HepG2 (cell line): ENCODE results near the gene PARD3. TPM values are rescaled to one million over a fixed set of nuclear protein-coding genes. Genes with fewer than 3 reads are reported as not detected.
A peak's percentile ranks its signal among the peaks of the same experiment; 100 is the strongest.

Experiments
- ARID5B ChIP-seq: IDR thresholded peaks from 2 replicates; pipeline ENCODE4 v1.4.0; 2020; ENCODE audit warnings: mild to moderate bottlenecking, missing genetic modification reagents
- ATF7 ChIP-seq, 2 experiments: fragments of 450-650 bp in 1 of 2; sonication (generic) in 1 of 2; formaldehyde crosslinking in 1 of 2; IDR thresholded peaks; 2 replicates each; pipeline versions ENCODE4 v1.4.0 to v1.6.1; 2016 to 2020; ENCODE audit warnings: antibody characterized with exemption in 1 of 2, mild to moderate bottlenecking in 1 of 2, missing genetic modification reagents in 1 of 2
- ELF3 ChIP-seq: IDR thresholded peaks from 2 replicates; pipeline ENCODE4 v1.6.1; 2016; ENCODE audit warnings: missing genetic modification reagents, missing compliant biosample characterization
- EZH2 ChIP-seq: conservative IDR thresholded peaks from 2 replicates; pipeline ENCODE4 v1.6.1; 2012; ENCODE audit warnings: mild to moderate bottlenecking, low read depth, low read length, moderate library complexity
- HOMEZ ChIP-seq: IDR thresholded peaks from 2 replicates; pipeline ENCODE4 v1.6.1; 2016; ENCODE audit warnings: low read depth
- IRF2 ChIP-seq: IDR thresholded peaks from 2 replicates; pipeline ENCODE4 v1.6.1; 2018; ENCODE audit warnings: missing genetic modification reagents, missing compliant biosample characterization
- MEIS2 ChIP-seq: sonication (generic); formaldehyde crosslinking; IDR thresholded peaks from 2 replicates; pipeline ENCODE4 v1.9.0; 2021; ENCODE audit warnings: mild to moderate bottlenecking, missing genetic modification reagents
- NRL ChIP-seq: sonication (generic); formaldehyde crosslinking; IDR thresholded peaks from 2 replicates; pipeline ENCODE4 v1.5.0; 2020; ENCODE audit warnings: missing genetic modification reagents, mild to moderate bottlenecking, moderate library complexity, borderline replicate concordance
- RARG ChIP-seq: sonication (generic); formaldehyde crosslinking; IDR thresholded peaks from 2 replicates; pipeline ENCODE4 v1.4.0; 2020; ENCODE audit warnings: low read depth, mild to moderate bottlenecking, missing genetic modification reagents
- ZNF24 ChIP-seq: fragments of 450-650 bp; IDR thresholded peaks from 2 replicates; pipeline ENCODE4 v1.6.1; 2017; ENCODE audit warnings: antibody characterized with exemption, mild to moderate bottlenecking
- ZNF530 ChIP-seq: sonication (generic); formaldehyde crosslinking; IDR thresholded peaks from 2 replicates; pipeline ENCODE4 v1.5.0; 2020; ENCODE audit warnings: low read depth, mild to moderate bottlenecking, missing genetic modification reagents
- ZNF562 ChIP-seq: sonication (generic); formaldehyde crosslinking; IDR thresholded peaks from 2 replicates; pipeline ENCODE4 v1.8.0; 2022; ENCODE audit warnings: missing genetic modification reagents, borderline replicate concordance
- ZNF597 ChIP-seq: sonication (generic); formaldehyde crosslinking; IDR thresholded peaks from 2 replicates; pipeline ENCODE4 v1.5.0; 2020; ENCODE audit warnings: missing genetic modification reagents
- ZNF609 ChIP-seq: sonication (generic); formaldehyde crosslinking; IDR thresholded peaks from 2 replicates; pipeline ENCODE4 v1.4.0; 2020; ENCODE audit warnings: mild to moderate bottlenecking, missing genetic modification reagents, borderline replicate concordance
- ZNF770 ChIP-seq: sonication (generic); formaldehyde crosslinking; IDR thresholded peaks from 2 replicates; pipeline ENCODE4 v1.5.0; 2020; ENCODE audit warnings: mild to moderate bottlenecking, missing genetic modification reagents
- polyA plus RNA-seq, 8 experiments: library from polyadenylated mRNA; depleted of rRNA in 3 of 8; stranded (reverse) in 7 of 8; unstranded in 1 of 8; fragments of >200 nt; fragmentation: Illumina TruSeq in 4 of 8; extraction: Trizol in 4 of 8; gene quantifications; 2 replicates each; pipeline versions ENCODE4 v1.2.1 to v1.2.3, GENCODE V29; 2011 to 2016; ENCODE audit warnings: low read depth in 4 of 8, missing spikeins in 1 of 8, mixed read lengths in 1 of 8; ENCODE audit not compliant: insufficient read depth in 1 of 8
- total RNA-seq, 5 experiments: library from RNA; depleted of rRNA; stranded (reverse); fragments of >200 nt; fragmentation: Illumina TruSeq; extraction: Trizol; gene quantifications; 2 replicates each; pipeline ENCODE4 v1.2.3, GENCODE V29; 2016; ENCODE audit warnings: low read depth in 1 of 5

Gene PARD3
- total and polyA plus RNA-seq, 2 of the 13 experiments (the other 11 are each of a cell fraction or from before 2014, with no cell fraction given), result 40.9 to 60.0 TPM

GRCh38 chr10:34479520-34480179, 335.4 kb downstream of the PARD3 start (continued):
- TF ChIP-seq ARID5B (CRISPR knock-in tag), result peak; percentile 41; the same call in 1 of the 2 replicates
- TF ChIP-seq HOMEZ (CRISPR knock-in tag), result no peak
- TF ChIP-seq ELF3 (CRISPR knock-in tag), result no peak
- TF ChIP-seq ZNF530, result no peak
- TF ChIP-seq NRL (CRISPR knock-in tag), result no peak
- no peak for TF ChIP-seq ZNF770 (CRISPR knock-in tag)
- TF ChIP-seq RARG (CRISPR knock-in tag), result no peak
- TF ChIP-seq MEIS2 (CRISPR knock-in tag), result peak; percentile 30; the same call in 1 of the 2 replicates
- TF ChIP-seq ZNF609, result no peak
- TF ChIP-seq ZNF24, result no peak
- no peak for TF ChIP-seq EZH2
- TF ChIP-seq ATF7 (IDR thresholded peaks at IDR 0.05), result no peak
- TF ChIP-seq ATF7 (CRISPR knock-in tag; IDR thresholded peaks at IDR 0.05), result no peak
- no peak for TF ChIP-seq IRF2 (CRISPR knock-in tag)
- TF ChIP-seq ZNF562, result no peak
- no peak for TF ChIP-seq ZNF597
